Stimulated activated naive B cell treated with anti-CD40 and anti-IgM and Interleukin-4, amounts not matched to agents 10 μg/mL and 1 μg/mL and 100 μg/mL, for 72 hours (primary cell): ENCODE results near the gene DYNAP.

Experiments
- ATAC-seq, 2 donors: fragments of 150-1000 bp; cut with Tn5 transposase; replicated peaks; 2 replicates each; pipeline ENCODE4 v1.10.0; 2021; ENCODE audit warnings: moderate library complexity in 1 of 2
- DNase-seq: peaks from one replicate; pipeline ENCODE4 v3.0.0; 2021
- H3K27ac Mint-ChIP-seq: one replicate; pipeline ENCODE4 v1.8.0; 2022; ENCODE audit warnings: mild to moderate bottlenecking, mixed read lengths
- H3K27me3 Mint-ChIP-seq, 2 donors: one replicate each; pipeline ENCODE4 v1.8.0; 2022; ENCODE audit warnings: mixed read lengths in 2 of 2
- H3K36me3 Mint-ChIP-seq, 2 donors: one replicate each; pipeline ENCODE4 v1.8.0; 2022; ENCODE audit warnings: mixed read lengths in 2 of 2, mild to moderate bottlenecking in 1 of 2
- H3K4me1 Mint-ChIP-seq, 2 donors: one replicate each; pipeline ENCODE4 v1.8.0; 2022; ENCODE audit warnings: mixed read lengths in 2 of 2, mild to moderate bottlenecking in 1 of 2
- H3K4me3 Mint-ChIP-seq, 2 donors: one replicate each; pipeline ENCODE4 v1.8.0; 2022; ENCODE audit warnings: mild to moderate bottlenecking in 2 of 2, mixed read lengths in 2 of 2, moderate library complexity in 1 of 2
- H3K9me3 Mint-ChIP-seq, 2 donors: one replicate each; pipeline ENCODE4 v1.8.0; 2022; ENCODE audit warnings: mixed read lengths in 2 of 2, mild to moderate bottlenecking in 1 of 2

The DYNAP gene

DNA sequence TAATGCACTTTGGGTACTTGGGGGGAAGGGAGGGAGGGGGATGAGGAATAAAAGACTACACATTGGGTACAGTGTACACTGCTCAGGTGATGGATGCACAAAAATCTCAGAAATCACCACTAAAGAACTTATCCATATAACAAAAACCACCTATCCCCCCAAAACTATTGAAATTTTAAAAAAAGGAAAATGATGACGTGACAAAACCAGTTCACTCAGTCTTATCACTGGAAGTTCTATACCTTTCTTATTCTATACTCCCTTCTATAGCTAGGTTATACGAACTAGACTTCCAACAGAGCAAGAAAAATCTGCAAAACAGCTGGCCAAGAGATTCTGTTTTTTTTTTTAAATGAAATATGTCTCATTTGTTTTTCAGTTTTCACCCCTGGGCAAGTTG, 20.8 kb downstream of the DYNAP start:
- no peaks in the 10 kb centered on the region for H3K27me3 Mint-ChIP-seq

DNA sequence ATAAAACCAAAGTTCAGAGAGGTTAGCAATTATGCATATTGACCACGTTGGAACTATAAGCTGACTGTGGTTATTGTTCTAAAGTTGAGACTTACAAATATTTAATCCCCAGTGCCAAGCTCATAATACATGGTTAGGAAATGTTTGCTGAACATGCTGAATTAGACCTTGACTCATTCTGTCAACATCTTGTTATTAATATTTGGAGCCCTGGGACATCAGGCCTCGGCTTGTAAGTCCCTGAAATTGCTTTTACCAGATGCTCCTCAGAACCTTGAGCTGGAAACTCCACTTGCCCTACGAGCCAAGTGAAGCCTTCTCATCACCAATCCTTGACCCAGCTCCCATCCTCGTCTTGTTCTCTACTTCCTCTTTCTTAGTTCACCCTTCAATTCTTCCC, 21.2 kb downstream of the DYNAP start:
- Mint-ChIP-seq H3K27ac (no peak overlapping the region), H3K27me3 (no peaks in the 10 kb centered on the region)

More for the DNA sequence above, 20.8 kb downstream of the DYNAP start:
- peaks cover 0 to 3% of the 10 kb centered on the region in 2 donors for H3K9me3 Mint-ChIP-seq
- no peak overlapping the region for H3K27ac Mint-ChIP-seq
- DNase-seq (no peak), ATAC-seq (no peak)
- peaks cover 6% of the 10 kb centered on the region in 2 donors for H3K4me1 Mint-ChIP-seq
- no peak overlapping the region for H3K4me3 Mint-ChIP-seq
- no peaks in the 10 kb centered on the region for H3K36me3 Mint-ChIP-seq

DNA sequence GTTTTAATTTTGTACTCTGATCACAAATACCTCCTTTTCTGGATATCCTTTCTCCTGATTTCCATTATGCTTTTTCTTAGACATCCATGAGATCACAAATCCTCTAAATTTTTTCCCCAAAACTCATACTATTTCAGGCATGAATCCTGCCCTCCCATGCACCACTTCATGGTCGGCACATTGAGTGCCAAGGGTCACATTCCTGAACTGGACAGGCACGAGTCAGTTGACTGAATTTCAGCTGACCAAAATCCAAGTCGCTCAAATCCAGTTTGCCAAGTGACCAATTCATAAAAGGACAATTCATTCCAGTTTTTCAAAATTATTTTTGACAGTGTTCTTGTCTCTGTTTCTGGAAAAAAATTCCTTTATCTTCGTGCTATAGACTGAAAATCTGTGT, 22.1 kb downstream of the DYNAP start:
- peaks cover 0 to 3% of the 10 kb centered on the region in 2 donors for H3K9me3 Mint-ChIP-seq
- DNase-seq (no peak), ATAC-seq (no peak)
- no peaks in the 10 kb centered on the region for H3K27me3 Mint-ChIP-seq
- no peaks in the 10 kb centered on the region for H3K36me3 Mint-ChIP-seq
- H3K4me1 Mint-ChIP-seq: peaks cover 0 to 7% of the 10 kb centered on the region in 2 donors
- no peak overlapping the region for H3K27ac Mint-ChIP-seq
- H3K4me3 Mint-ChIP-seq: no peak overlapping the region

More for the DNA sequence above, 21.2 kb downstream of the DYNAP start:
- ATAC-seq (no peak), DNase-seq (no peak)
- peaks cover 4 to 7% of the 10 kb centered on the region in 2 donors for H3K4me1 Mint-ChIP-seq
- no peak overlapping the region for H3K4me3 Mint-ChIP-seq
- H3K9me3 Mint-ChIP-seq: peaks cover 0 to 3% of the 10 kb centered on the region in 2 donors
- no peaks in the 10 kb centered on the region for H3K36me3 Mint-ChIP-seq

DNA sequence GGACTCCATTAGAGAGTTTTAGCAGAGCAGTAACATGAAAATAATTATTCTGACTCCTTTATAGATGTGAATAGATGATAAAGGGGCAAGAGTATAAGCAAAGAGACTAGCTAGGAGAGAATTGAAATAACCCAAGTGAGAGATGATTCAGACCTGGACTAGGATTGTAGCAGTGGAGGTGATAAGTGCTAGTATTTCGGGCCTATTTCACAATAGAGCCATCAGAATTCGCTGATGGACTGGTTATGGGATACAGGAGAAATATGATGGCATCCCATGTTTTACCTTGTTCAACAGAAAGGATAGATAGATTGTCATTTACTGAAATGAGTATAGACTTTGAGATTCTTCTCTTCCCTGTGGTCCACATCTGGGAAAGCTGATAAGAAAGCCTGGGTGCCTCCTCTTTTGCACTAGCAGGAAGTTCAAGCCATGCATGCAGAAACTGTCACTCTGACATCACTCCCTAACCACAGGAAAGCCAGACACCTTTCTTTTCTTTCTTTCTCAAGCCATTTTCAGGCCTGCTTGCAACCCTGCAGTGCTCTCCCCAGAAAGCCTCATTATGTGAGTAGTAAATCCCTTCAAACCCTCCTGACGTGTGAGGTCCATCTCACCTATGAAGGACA, 25.3 kb downstream of the DYNAP start:
- H3K27ac Mint-ChIP-seq: no peak overlapping the region
- ATAC-seq: peak; percentile 31 to 47
- no peak for DNase-seq
- H3K9me3 Mint-ChIP-seq: peaks cover 0 to 3% of the 10 kb centered on the region in 2 donors
- H3K4me1 Mint-ChIP-seq: peaks cover 0 to 7% of the 10 kb centered on the region in 2 donors
- H3K4me3 Mint-ChIP-seq: no peak overlapping the region
- peaks cover 0 to 5% of the 10 kb centered on the region in 2 donors for H3K27me3 Mint-ChIP-seq
- H3K36me3 Mint-ChIP-seq: no peaks in the 10 kb centered on the region

GRCh38 chr18:54622084-54622483, 31.0 kb downstream of the DYNAP start:
- Mint-ChIP-seq H3K27me3 (peaks cover 0 to 9% of the 10 kb centered on the region in 2 donors), H3K27ac (no peak overlapping the region), H3K4me1 (no peaks in the 10 kb centered on the region), H3K9me3 (peaks cover 4 to 6% of the 10 kb centered on the region in 2 donors), H3K4me3 (no peak overlapping the region), H3K36me3 (no peaks in the 10 kb centered on the region)
- no peak for DNase-seq
- ATAC-seq: no peak

- peaks cover 8 to 9% of the 10 kb centered on the region in 2 donors for H3K9me3 Mint-ChIP-seq
- ATAC-seq: no peak
- no peaks in the 10 kb centered on the region for H3K4me1 Mint-ChIP-seq
- no peaks in the 10 kb centered on the region for H3K36me3 Mint-ChIP-seq
- H3K4me3 Mint-ChIP-seq: no peak overlapping the region
- no peak for DNase-seq
- H3K27ac Mint-ChIP-seq: no peak overlapping the region
- H3K27me3 Mint-ChIP-seq: no peaks in the 10 kb centered on the region
Measured at GRCh38 chr18:54626779-54627178, 35.7 kb downstream of the DYNAP start.

DNA sequence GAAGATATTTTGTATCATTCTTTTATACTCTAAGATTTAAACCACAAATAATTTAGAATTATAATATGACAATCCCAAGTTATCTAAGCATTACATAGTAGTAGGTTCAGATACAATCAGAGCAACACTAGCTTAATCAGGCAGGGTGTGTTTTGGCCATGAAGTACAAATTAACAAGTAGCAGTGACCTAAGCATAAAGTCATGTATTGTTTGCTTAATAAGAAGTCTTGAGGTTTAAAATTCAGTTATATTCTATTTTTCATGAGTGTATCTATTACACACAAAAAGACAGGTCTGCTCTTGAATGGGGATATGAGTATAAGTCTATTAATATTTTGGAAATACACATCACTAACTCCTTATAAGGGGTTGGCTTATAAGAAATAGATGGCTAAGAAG, 39.9 kb downstream of the DYNAP start:
- ATAC-seq: no peak
- no peak overlapping the region for H3K27ac Mint-ChIP-seq
- no peaks in the 10 kb centered on the region for H3K4me1 Mint-ChIP-seq
- no peak overlapping the region for H3K4me3 Mint-ChIP-seq
- no peaks in the 10 kb centered on the region for H3K36me3 Mint-ChIP-seq
- H3K27me3 Mint-ChIP-seq: peaks cover 0 to 7% of the 10 kb centered on the region in 2 donors
- DNase-seq: no peak
- H3K9me3 Mint-ChIP-seq: peaks cover 6 to 7% of the 10 kb centered on the region in 2 donors

GRCh38 chr18:54636217-54636616, 45.2 kb downstream of the DYNAP start:
- DNase-seq (no peak), ATAC-seq (no peak)
- Mint-ChIP-seq H3K27me3 (peaks cover 14 to 18% of the 10 kb centered on the region in 2 donors), H3K4me3 (no peak overlapping the region), H3K27ac (no peak overlapping the region), H3K9me3 (peaks cover 0 to 2% of the 10 kb centered on the region in 2 donors), H3K4me1 (no peaks in the 10 kb centered on the region), H3K36me3 (no peaks in the 10 kb centered on the region)

DNA sequence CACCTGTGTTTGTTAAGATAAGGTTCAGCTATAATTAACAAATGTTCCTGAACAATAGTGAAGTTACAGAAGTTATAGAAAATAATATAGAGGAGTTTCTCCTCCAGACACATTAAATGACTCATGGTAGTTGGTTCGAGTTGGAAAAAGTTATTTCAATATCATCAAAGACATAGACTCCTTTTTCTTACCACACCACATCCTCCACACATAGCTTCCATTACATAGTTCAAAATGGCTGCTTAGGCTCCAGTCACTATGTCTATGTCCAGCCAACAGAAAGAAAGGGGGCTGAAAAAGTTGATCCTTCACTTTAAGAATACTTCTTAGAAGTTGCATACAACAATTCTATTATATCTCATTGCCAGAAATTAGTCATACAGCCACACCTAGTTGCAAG, 50.7 kb downstream of the DYNAP start:
- no peaks in the 10 kb centered on the region for H3K9me3 Mint-ChIP-seq
- no peaks in the 10 kb centered on the region for H3K36me3 Mint-ChIP-seq
- no peak overlapping the region for H3K27ac Mint-ChIP-seq
- no peak overlapping the region for H3K4me3 Mint-ChIP-seq
- H3K4me1 Mint-ChIP-seq: no peaks in the 10 kb centered on the region
- peaks cover 14 to 16% of the 10 kb centered on the region in 2 donors for H3K27me3 Mint-ChIP-seq
- no peak for DNase-seq
- no peak for ATAC-seq

- no peak for DNase-seq
- no peak overlapping the region for H3K27ac Mint-ChIP-seq
- H3K4me1 Mint-ChIP-seq: no peaks in the 10 kb centered on the region
- no peaks in the 10 kb centered on the region for H3K36me3 Mint-ChIP-seq
- peak in 1 of 2 donors; percentile 41 for ATAC-seq
- H3K4me3 Mint-ChIP-seq: no peak overlapping the region
- no peaks in the 10 kb centered on the region for H3K9me3 Mint-ChIP-seq
- H3K27me3 Mint-ChIP-seq: peaks cover 5 to 14% of the 10 kb centered on the region in 2 donors
Measured at GRCh38 chr18:54647176-54647575, 56.1 kb downstream of the DYNAP start.
